ENCODE results near the gene UBE2E3.
"Not testable (repeated sequence)": the region's sequence is repeated elsewhere in the genome, so short reads cannot be mapped to it uniquely, and the experiment has no call there.

UBE2E3 gene

GRCh38 chr2:181066333-181066732 is 85.9 kb downstream of the UBE2E3 start:
- no peaks in the 10 kb centered on the region for H3K9me3 Mint-ChIP-seq (ENCODE audit: low read depth)
- peaks cover 4% of the 10 kb centered on the region for H3K36me3 Mint-ChIP-seq
- H3K27ac Mint-ChIP-seq: no peak overlapping the region
- no peaks in the 10 kb centered on the region for H3K27me3 Mint-ChIP-seq
- no peak overlapping the region for H3K4me3 Mint-ChIP-seq
- peaks cover 8% of the 10 kb centered on the region for H3K4me1 Mint-ChIP-seq (ENCODE audit: low read depth)

- H3K27me3 Mint-ChIP-seq: no peaks in the 10 kb centered on the region
- H3K9me3 Mint-ChIP-seq (ENCODE audit: low read depth): no peaks in the 10 kb centered on the region
- no peaks in the 10 kb centered on the region for H3K4me1 Mint-ChIP-seq (ENCODE audit: low read depth)
- no peaks in the 10 kb centered on the region for H3K36me3 Mint-ChIP-seq
- no peak overlapping the region for H3K4me3 Mint-ChIP-seq
- no peak overlapping the region for H3K27ac Mint-ChIP-seq
Observed at GRCh38 chr2:181070119-181070835, 89.9 kb downstream of the UBE2E3 start.

- Mint-ChIP-seq H3K27ac (no peak overlapping the region), H3K4me3 (no peak overlapping the region), H3K9me3 (ENCODE audit: low read depth) (no peaks in the 10 kb centered on the region), H3K36me3 (no peaks in the 10 kb centered on the region), H3K4me1 (ENCODE audit: low read depth) (no peaks in the 10 kb centered on the region), H3K27me3 (no peaks in the 10 kb centered on the region)
Observed at GRCh38 chr2:181070836-181071200, 90.4 kb downstream of the UBE2E3 start.

GRCh38 chr2:181072486-181073235 is 92.3 kb downstream of the UBE2E3 start:
- Mint-ChIP-seq H3K9me3 (ENCODE audit: low read depth) (no peaks in the 10 kb centered on the region), H3K27me3 (no peaks in the 10 kb centered on the region), H3K4me3 (no peak overlapping the region), H3K4me1 (ENCODE audit: low read depth) (no peaks in the 10 kb centered on the region), H3K27ac (no peak overlapping the region), H3K36me3 (no peaks in the 10 kb centered on the region)

- Mint-ChIP-seq H3K4me3 (no peak overlapping the region), H3K27ac (no peak overlapping the region), H3K9me3 (ENCODE audit: low read depth) (no peaks in the 10 kb centered on the region), H3K27me3 (no peaks in the 10 kb centered on the region), H3K4me1 (ENCODE audit: low read depth) (no peaks in the 10 kb centered on the region), H3K36me3 (no peaks in the 10 kb centered on the region)
Observed at GRCh38 chr2:181073896-181074295, 93.5 kb downstream of the UBE2E3 start.

- no peak overlapping the region for H3K4me3 Mint-ChIP-seq
- H3K27me3 Mint-ChIP-seq: no peaks in the 10 kb centered on the region
- H3K27ac Mint-ChIP-seq: no peak overlapping the region
- no peaks in the 10 kb centered on the region for H3K4me1 Mint-ChIP-seq (ENCODE audit: low read depth)
- H3K9me3 Mint-ChIP-seq (ENCODE audit: low read depth): no peaks in the 10 kb centered on the region
- no peaks in the 10 kb centered on the region for H3K36me3 Mint-ChIP-seq
Observed at GRCh38 chr2:181074457-181074856, 94.1 kb downstream of the UBE2E3 start.

- no peaks in the 10 kb centered on the region for H3K27me3 Mint-ChIP-seq
- H3K9me3 Mint-ChIP-seq (ENCODE audit: low read depth): no peaks in the 10 kb centered on the region
- no peaks in the 10 kb centered on the region for H3K4me1 Mint-ChIP-seq (ENCODE audit: low read depth)
- H3K4me3 Mint-ChIP-seq: no peak overlapping the region
- H3K27ac Mint-ChIP-seq: no peak overlapping the region
- H3K36me3 Mint-ChIP-seq: no peaks in the 10 kb centered on the region
Observed at GRCh38 chr2:181076658-181077057, 96.3 kb downstream of the UBE2E3 start.

GRCh38 chr2:181077128-181077709 is 96.8 kb downstream of the UBE2E3 start:
- Mint-ChIP-seq H3K4me3 (no peak overlapping the region), H3K36me3 (no peaks in the 10 kb centered on the region), H3K4me1 (ENCODE audit: low read depth) (no peaks in the 10 kb centered on the region), H3K27ac (no peak overlapping the region), H3K27me3 (no peaks in the 10 kb centered on the region), H3K9me3 (ENCODE audit: low read depth) (no peaks in the 10 kb centered on the region)

GRCh38 chr2:181083140-181083539 is 102.7 kb downstream of the UBE2E3 start:
- Mint-ChIP-seq H3K4me1 (ENCODE audit: low read depth) (no peaks in the 10 kb centered on the region), H3K27me3 (peaks cover 5% of the 10 kb centered on the region), H3K9me3 (ENCODE audit: low read depth) (no peaks in the 10 kb centered on the region), H3K27ac (no peak overlapping the region), H3K36me3 (peaks cover 3% of the 10 kb centered on the region), H3K4me3 (no peak overlapping the region)

GRCh38 chr2:181085734-181086133 is 105.3 kb downstream of the UBE2E3 start:
- Mint-ChIP-seq H3K36me3 (peaks cover 3% of the 10 kb centered on the region), H3K27ac (no peak overlapping the region), H3K9me3 (ENCODE audit: low read depth) (no peaks in the 10 kb centered on the region), H3K4me3 (no peak overlapping the region), H3K27me3 (peaks cover 5% of the 10 kb centered on the region), H3K4me1 (ENCODE audit: low read depth) (no peaks in the 10 kb centered on the region)

GRCh38 chr2:181091920-181092319 is 111.5 kb downstream of the UBE2E3 start:
- Mint-ChIP-seq H3K36me3 (peaks cover 25% of the 10 kb centered on the region), H3K9me3 (ENCODE audit: low read depth) (peaks cover 24% of the 10 kb centered on the region)
- H3K4me3 Mint-ChIP-seq; H3K4me1 Mint-ChIP-seq (ENCODE audit: low read depth); H3K27ac Mint-ChIP-seq; H3K27me3 Mint-ChIP-seq: not testable (repeated sequence)

GRCh38 chr2:181095486-181095885 is 115.1 kb downstream of the UBE2E3 start:
- H3K4me3 Mint-ChIP-seq: no peak overlapping the region
- peaks cover 22% of the 10 kb centered on the region for H3K36me3 Mint-ChIP-seq
- H3K9me3 Mint-ChIP-seq (ENCODE audit: low read depth): peaks cover 24% of the 10 kb centered on the region
- no peaks in the 10 kb centered on the region for H3K27me3 Mint-ChIP-seq
- H3K4me1 Mint-ChIP-seq (ENCODE audit: low read depth): no peaks in the 10 kb centered on the region
- H3K27ac Mint-ChIP-seq: no peak overlapping the region

GRCh38 chr2:181103659-181104058 is 123.3 kb downstream of the UBE2E3 start:
- peaks cover 43% of the 10 kb centered on the region for H3K4me1 Mint-ChIP-seq (ENCODE audit: low read depth)
- H3K4me3 Mint-ChIP-seq: no peak overlapping the region
- peaks cover under 1% of the 10 kb centered on the region for H3K36me3 Mint-ChIP-seq
- no peaks in the 10 kb centered on the region for H3K27me3 Mint-ChIP-seq
- no peaks in the 10 kb centered on the region for H3K9me3 Mint-ChIP-seq (ENCODE audit: low read depth)
- no peak overlapping the region for H3K27ac Mint-ChIP-seq

- Mint-ChIP-seq H3K36me3 (peaks cover 2% of the 10 kb centered on the region), H3K4me1 (ENCODE audit: low read depth) (peaks cover 51% of the 10 kb centered on the region), H3K27me3 (no peaks in the 10 kb centered on the region), H3K4me3 (no peak overlapping the region), H3K9me3 (ENCODE audit: low read depth) (no peaks in the 10 kb centered on the region), H3K27ac (peak overlapping the region; percentile 31)
Observed at GRCh38 chr2:181104512-181105115, 124.2 kb downstream of the UBE2E3 start.

- Mint-ChIP-seq H3K9me3 (ENCODE audit: low read depth) (no peaks in the 10 kb centered on the region), H3K36me3 (peaks cover 5% of the 10 kb centered on the region), H3K27me3 (no peaks in the 10 kb centered on the region), H3K4me3 (no peak overlapping the region), H3K4me1 (ENCODE audit: low read depth) (peaks cover 58% of the 10 kb centered on the region), H3K27ac (peak overlapping the region; percentile 92)
Observed at GRCh38 chr2:181105562-181105961, 125.2 kb downstream of the UBE2E3 start.
